CD14-positive monocyte (primary cell): ENCODE data around the gene TOX3. TPM values are rescaled to one million over a fixed set of nuclear protein-coding genes. Genes with fewer than 3 reads are reported as not detected.

Source experiments
- DNase-seq, 3 donors: peaks; one replicate each; pipeline ENCODE4 v3.0.0-alpha.2; 2011 to 2022
- H2AFZ ChIP-seq: 2 replicates; pipeline ENCODE4 v1.6.0; 2012; ENCODE audit warnings: mild to moderate bottlenecking, low read depth, low read length, inconsistent platforms; ENCODE audit not compliant: insufficient read depth, poor library complexity, severe bottlenecking
- H3K27ac ChIP-seq, 2 donors: 1 replicate in 1 of 2; 2 replicates in 1 of 2; pipeline ENCODE4 v1.5.1; 2012 to 2013; ENCODE audit warnings: low read length in 2 of 2, control low read depth in 1 of 2, inconsistent platforms in 1 of 2, low read depth in 1 of 2, mild to moderate bottlenecking in 1 of 2
- H3K27me3 ChIP-seq, 2 donors: one replicate each; pipeline versions ENCODE4 v1.6.0 to v1.6.1; 2011 to 2013; ENCODE audit warnings: low read length in 2 of 2; ENCODE audit not compliant: control insufficient read depth in 2 of 2, insufficient read depth in 2 of 2
- H3K36me3 ChIP-seq, 2 donors: replicated peaks in 1 of 2; 1 replicate in 1 of 2; 2 replicates in 1 of 2; pipeline versions ENCODE4 v1.5.1 to v1.6.1; 2012 to 2013; ENCODE audit warnings: low read length in 2 of 2, control low read depth in 1 of 2, inconsistent platforms in 1 of 2, mild to moderate bottlenecking in 1 of 2; ENCODE audit not compliant: insufficient read depth in 2 of 2, control insufficient read depth in 1 of 2
- H3K4me1 ChIP-seq, 2 donors: 1 replicate in 1 of 2; 2 replicates in 1 of 2; pipeline versions ENCODE4 v1.5.1 to v1.6.1; 2012 to 2013; ENCODE audit warnings: low read length in 2 of 2, control low read depth in 1 of 2, inconsistent platforms in 1 of 2, mild to moderate bottlenecking in 1 of 2, moderate library complexity in 1 of 2; ENCODE audit not compliant: insufficient read depth in 2 of 2, control insufficient read depth in 1 of 2
- H3K4me2 ChIP-seq: replicated peaks from 2 replicates; pipeline ENCODE3; 2012; ENCODE audit warnings: low read length, moderate library complexity, mild to moderate bottlenecking; ENCODE audit not compliant: poor library complexity, severe bottlenecking; ENCODE audit errors: extremely low read depth
- H3K4me3 ChIP-seq, 3 experiments: fragments of 200-600 bp in 1 of 3; sonication (generic) in 1 of 3; replicated peaks in 1 of 3; 1 replicate in 2 of 3; 2 replicates in 1 of 3; pipeline ENCODE4 v1.5.1; 2011 to 2013; ENCODE audit warnings: low read length in 3 of 3, mild to moderate bottlenecking in 3 of 3, control low read depth in 2 of 3, low read depth in 2 of 3, inconsistent platforms in 1 of 3, moderate library complexity in 1 of 3
- H3K79me2 ChIP-seq: 2 replicates; pipeline ENCODE4 v1.6.0; 2012; ENCODE audit warnings: mild to moderate bottlenecking, control low read depth, inconsistent platforms, low read length, moderate library complexity; ENCODE audit not compliant: insufficient read depth
- H3K9ac ChIP-seq: 2 replicates; pipeline ENCODE4 v1.6.0; 2017; ENCODE audit warnings: low read length, mild to moderate bottlenecking; ENCODE audit not compliant: insufficient read depth, poor library complexity, severe bottlenecking
- H3K9me3 ChIP-seq, 2 donors: replicated peaks in 1 of 2; 1 replicate in 1 of 2; 2 replicates in 1 of 2; pipeline versions ENCODE4 v1.5.1 to v1.6.1; 2012 to 2013; ENCODE audit warnings: low read length in 2 of 2, control low read depth in 1 of 2; ENCODE audit not compliant: control insufficient read depth in 1 of 2, insufficient read depth in 1 of 2
- H4K20me1 ChIP-seq: 2 replicates; pipeline ENCODE4 v1.6.0; 2012; ENCODE audit warnings: mild to moderate bottlenecking, low read length, control low read depth, moderate library complexity; ENCODE audit not compliant: insufficient read depth
- H3K27ac Mint-ChIP-seq, 7 donors: one replicate each; pipeline ENCODE4 v1.8.0; 2020; ENCODE audit warnings: mild to moderate bottlenecking in 7 of 7, mixed read lengths in 7 of 7, moderate library complexity in 6 of 7, inconsistent platforms in 2 of 7
- H3K27me3 Mint-ChIP-seq, 3 donors: one replicate each; pipeline ENCODE4 v1.8.0; 2021 to 2022; ENCODE audit warnings: low read depth in 3 of 3, mild to moderate bottlenecking in 3 of 3, mixed read lengths in 3 of 3, moderate library complexity in 3 of 3, inconsistent platforms in 1 of 3
- H3K36me3 Mint-ChIP-seq, 2 donors: one replicate each; pipeline ENCODE4 v1.8.0; 2020; ENCODE audit warnings: mixed read lengths in 2 of 2, inconsistent platforms in 1 of 2, mild to moderate bottlenecking in 1 of 2
- H3K4me1 Mint-ChIP-seq: one replicate; pipeline ENCODE4 v1.8.0; 2020; ENCODE audit warnings: mild to moderate bottlenecking, mixed read lengths
- H3K4me3 Mint-ChIP-seq, 2 donors: one replicate each; pipeline ENCODE4 v1.8.0; 2020; ENCODE audit warnings: mild to moderate bottlenecking in 2 of 2, mixed read lengths in 2 of 2, moderate library complexity in 1 of 2
- H3K9me3 Mint-ChIP-seq, 7 donors: one replicate each; pipeline ENCODE4 v1.8.0; 2020 to 2022; ENCODE audit warnings: mixed read lengths in 7 of 7, mild to moderate bottlenecking in 6 of 7, moderate library complexity in 6 of 7, inconsistent platforms in 2 of 7
- CTCF ChIP-seq: fragments of 200-600 bp; IDR thresholded peaks from one replicate; pipeline ENCODE4 v1.8.0; 2022; ENCODE audit warnings: antibody characterized with exemption, mild to moderate bottlenecking
- WGBS: methylation state at CpG from one replicate; pipeline ENCODE4 v1.1.5; 2013; ENCODE audit warnings: missing lambda C conversion rate; ENCODE audit not compliant: insufficient coverage; 5-methylcytosine and 5-hydroxymethylcytosine counted together
- intact Hi-C, 2 donors: fragments of 100-400 bp; cut with micrococcal nuclease; formaldehyde crosslinking; loops; one replicate each; pipeline versions ENCODE4 v1.15.0 to v1.15.1; 2023
- polyA plus RNA-seq, 3 donors: library from polyadenylated mRNA; depleted of rRNA in 1 of 3; unstranded in 2 of 3; stranded (reverse) in 1 of 3; fragments of 300-500 nt in 2 of 3; fragments of >200 nt in 1 of 3; fragmentation: Illumina TruSeq in 2 of 3; gene quantifications; 1 replicate in 2 of 3; 2 replicates in 1 of 3; pipeline ENCODE4 v1.2.3, GENCODE V29; 2012 to 2021

The TOX3 gene
- polyA plus RNA-seq, 3 donors, result not detected

GRCh38 chr16:52450916-52451315 lies 96.0 kb downstream of the TOX3 start:
- Histone ChIP-seq H3K4me1 (no peaks in the 10 kb centered on the region), H3K4me3 (no peak overlapping the region), H3K79me2 (no peaks in the 10 kb centered on the region), H4K20me1 (no peaks in the 10 kb centered on the region), H3K9me3 (no peaks in the 10 kb centered on the region), H3K27ac (no peak overlapping the region), H3K36me3 (no peaks in the 10 kb centered on the region), H3K27me3 (no peaks in the 10 kb centered on the region), H3K4me2 (no peak overlapping the region), H3K9ac (no peak overlapping the region), H2AFZ (no peak overlapping the region)
- Mint-ChIP-seq H3K36me3 (no peaks in the 10 kb centered on the region), H3K4me1 (no peaks in the 10 kb centered on the region), H3K9me3 (peaks cover 0 to 7% (median 4%) of the 10 kb centered on the region in 7 donors), H3K27me3 (peaks cover 0 to 1% (median 0%) of the 10 kb centered on the region in 3 donors), H3K27ac (no peak overlapping the region), H3K4me3 (no peak overlapping the region)
- WGBS, result 67% methylated on average over 1 of the region's 6 CpGs
- DNase-seq, result no peak
- intact Hi-C loops, result no loop called here
- no peak for TF ChIP-seq CTCF

- H3K4me3 Mint-ChIP-seq, result no peak overlapping the region
- H3K27ac Mint-ChIP-seq, result no peak overlapping the region
- H3K4me1 Mint-ChIP-seq, result no peaks in the 10 kb centered on the region
- H3K27me3 Mint-ChIP-seq, result no peaks in the 10 kb centered on the region
- H3K9ac ChIP-seq, result no peak overlapping the region
- no peaks in the 10 kb centered on the region for H3K36me3 ChIP-seq
- no peak for TF ChIP-seq CTCF
- H3K27ac ChIP-seq, result no peak overlapping the region
- no peaks in the 10 kb centered on the region for H3K27me3 ChIP-seq
- H3K4me3 ChIP-seq, result no peak overlapping the region
- no peaks in the 10 kb centered on the region for H3K4me1 ChIP-seq
- no peaks in the 10 kb centered on the region for H4K20me1 ChIP-seq
- H3K79me2 ChIP-seq, result no peaks in the 10 kb centered on the region
- intact Hi-C loops, result no loop called here
- 95% methylated on average over 5 of the region's 7 CpGs for WGBS
- peaks cover 0 to 7% (median 2%) of the 10 kb centered on the region in 7 donors for H3K9me3 Mint-ChIP-seq
- no peak overlapping the region for H3K4me2 ChIP-seq
- no peak overlapping the region for H2AFZ ChIP-seq
- no peaks in the 10 kb centered on the region for H3K36me3 Mint-ChIP-seq
- no peaks in the 10 kb centered on the region for H3K9me3 ChIP-seq
- no peak for DNase-seq
Measured at GRCh38 chr16:52450241-52450640, 96.7 kb downstream of the TOX3 start.
